ENCODE results near the gene BBS9.

DNA sequence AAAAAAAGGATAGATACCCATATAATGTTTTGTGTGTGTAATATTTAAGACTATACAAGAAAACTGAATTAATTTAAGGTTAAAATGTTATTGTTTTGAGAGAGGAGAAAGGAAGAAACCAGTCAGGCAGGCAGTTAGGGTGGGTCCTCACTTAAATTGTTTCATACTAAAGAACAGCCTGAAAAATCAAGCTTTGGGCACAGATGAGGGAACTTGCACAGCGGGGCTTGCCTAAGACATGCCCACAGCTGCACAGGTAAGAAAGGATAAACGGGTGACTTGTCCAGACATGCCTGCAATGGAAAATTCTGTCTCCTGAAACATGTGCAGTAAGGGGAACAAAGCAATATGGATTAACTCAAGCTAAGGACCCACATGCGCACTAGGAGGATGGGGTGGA is 158.4 kb downstream of the BBS9 start:
- no peak for TF ChIP-seq CTCF (conservative IDR thresholded peaks at IDR 0.05; ENCODE audit: low read depth, low read length)
- no peak for TF ChIP-seq SMC3 (IDR thresholded peaks at IDR 0.05; ENCODE audit: low read depth, low read length)
- no peak for TF ChIP-seq MAFK (IDR thresholded peaks at IDR 0.05; ENCODE audit: low read depth, low read length)
- no peak for TF ChIP-seq CEBPB (IDR thresholded peaks at IDR 0.05; ENCODE audit: low read depth, low read length)
- TF ChIP-seq MAZ (IDR thresholded peaks at IDR 0.05; ENCODE audit: borderline replicate concordance, low read depth, low read length) = no peak
- no peak for TF ChIP-seq POLR2A (IDR thresholded peaks at IDR 0.05; ENCODE audit: low read depth, low read length)
